HepG2 (cell line): ENCODE measurements around the gene ZNF764. TPM values are rescaled to one million over a fixed set of nuclear protein-coding genes. Genes with fewer than 3 reads are reported as not detected.
A peak's percentile ranks its signal among the peaks of the same experiment; 100 is the strongest.

Experiments used
- ADNP ChIP-seq: sonication (generic); formaldehyde crosslinking; IDR thresholded peaks from 2 replicates; pipeline ENCODE4 v1.4.0; 2020; ENCODE audit warnings: missing genetic modification reagents
- ELF3 ChIP-seq: IDR thresholded peaks from 2 replicates; pipeline ENCODE4 v1.6.1; 2016; ENCODE audit warnings: missing genetic modification reagents, missing compliant biosample characterization
- JUND ChIP-seq: sonication (generic); formaldehyde crosslinking; IDR thresholded peaks from 2 replicates; pipeline ENCODE4 v1.8.0; 2022; ENCODE audit warnings: mild to moderate bottlenecking, missing genetic modification reagents
- KLF13 ChIP-seq: sonication (generic); formaldehyde crosslinking; IDR thresholded peaks from 2 replicates; pipeline ENCODE4 v1.4.0; 2020; ENCODE audit warnings: mild to moderate bottlenecking, missing genetic modification reagents
- MAFG ChIP-seq: sonication (generic); formaldehyde crosslinking; IDR thresholded peaks from 2 replicates; pipeline ENCODE4 v1.5.1; 2020; ENCODE audit warnings: mild to moderate bottlenecking, missing genetic modification reagents
- NFYC ChIP-seq: IDR thresholded peaks from 2 replicates; pipeline ENCODE4 v1.6.1; 2016; ENCODE audit warnings: missing genetic modification reagents, missing compliant biosample characterization
- RFXANK ChIP-seq: IDR thresholded peaks from 2 replicates; pipeline ENCODE4 v1.6.1; 2016
- SMARCC2 ChIP-seq: fragments of 450-650 bp; IDR thresholded peaks from 2 replicates; pipeline ENCODE4 v1.6.1; 2017; ENCODE audit warnings: antibody characterized with exemption, mild to moderate bottlenecking
- TSC22D2 ChIP-seq: sonication (generic); formaldehyde crosslinking; IDR thresholded peaks from 2 replicates; pipeline ENCODE4 v1.5.1; 2020; ENCODE audit warnings: missing genetic modification reagents, mild to moderate bottlenecking, borderline replicate concordance
- ZMYM4 ChIP-seq: sonication (generic); formaldehyde crosslinking; IDR thresholded peaks from 2 replicates; pipeline ENCODE4 v1.8.1; 2023; ENCODE audit warnings: mild to moderate bottlenecking, missing genetic modification reagents
- ZNF24 ChIP-seq: fragments of 450-650 bp; IDR thresholded peaks from 2 replicates; pipeline ENCODE4 v1.6.1; 2017; ENCODE audit warnings: antibody characterized with exemption, mild to moderate bottlenecking
- ZNF546 ChIP-seq: sonication (generic); formaldehyde crosslinking; conservative IDR thresholded peaks from 2 replicates; pipeline ENCODE4 v1.8.1; 2023; ENCODE audit warnings: mild to moderate bottlenecking, missing genetic modification reagents
- polyA plus RNA-seq, 8 experiments: library from polyadenylated mRNA; depleted of rRNA in 3 of 8; stranded (reverse) in 7 of 8; unstranded in 1 of 8; fragments of >200 nt; fragmentation: Illumina TruSeq in 4 of 8; extraction: Trizol in 4 of 8; gene quantifications; 2 replicates each; pipeline versions ENCODE4 v1.2.1 to v1.2.3, GENCODE V29; 2011 to 2016; ENCODE audit warnings: low read depth in 4 of 8, missing spikeins in 1 of 8, mixed read lengths in 1 of 8; ENCODE audit not compliant: insufficient read depth in 1 of 8
- total RNA-seq, 5 experiments: library from RNA; depleted of rRNA; stranded (reverse); fragments of >200 nt; fragmentation: Illumina TruSeq; extraction: Trizol; gene quantifications; 2 replicates each; pipeline ENCODE4 v1.2.3, GENCODE V29; 2016; ENCODE audit warnings: low read depth in 1 of 5
- TF ChIP-seq, protein P1 (sequence below): sonication (generic); formaldehyde crosslinking; IDR thresholded peaks from 2 replicates; pipeline ENCODE4 v1.4.0; 2020; ENCODE audit warnings: missing genetic modification reagents, borderline replicate concordance
- TF ChIP-seq, protein P2 (sequence below): sonication (generic); formaldehyde crosslinking; IDR thresholded peaks from 2 replicates; pipeline ENCODE4 v1.8.1; 2023; ENCODE audit warnings: mild to moderate bottlenecking, moderate library complexity, missing genetic modification reagents
- TF ChIP-seq, protein P3 (sequence below): sonication (generic); formaldehyde crosslinking; IDR thresholded peaks from 2 replicates; pipeline ENCODE4 v1.4.0; 2020; ENCODE audit warnings: missing genetic modification reagents
- TF ChIP-seq, protein P4 (sequence below): sonication (generic); formaldehyde crosslinking; IDR thresholded peaks from 2 replicates; pipeline ENCODE4 v1.4.0; 2020; ENCODE audit warnings: missing genetic modification reagents

Gene ZNF764
- total and polyA plus RNA-seq, 2 of the 13 experiments (the other 11 are each of a cell fraction or from before 2014, with no cell fraction given), result 4.1 to 9.1 TPM

DNA sequence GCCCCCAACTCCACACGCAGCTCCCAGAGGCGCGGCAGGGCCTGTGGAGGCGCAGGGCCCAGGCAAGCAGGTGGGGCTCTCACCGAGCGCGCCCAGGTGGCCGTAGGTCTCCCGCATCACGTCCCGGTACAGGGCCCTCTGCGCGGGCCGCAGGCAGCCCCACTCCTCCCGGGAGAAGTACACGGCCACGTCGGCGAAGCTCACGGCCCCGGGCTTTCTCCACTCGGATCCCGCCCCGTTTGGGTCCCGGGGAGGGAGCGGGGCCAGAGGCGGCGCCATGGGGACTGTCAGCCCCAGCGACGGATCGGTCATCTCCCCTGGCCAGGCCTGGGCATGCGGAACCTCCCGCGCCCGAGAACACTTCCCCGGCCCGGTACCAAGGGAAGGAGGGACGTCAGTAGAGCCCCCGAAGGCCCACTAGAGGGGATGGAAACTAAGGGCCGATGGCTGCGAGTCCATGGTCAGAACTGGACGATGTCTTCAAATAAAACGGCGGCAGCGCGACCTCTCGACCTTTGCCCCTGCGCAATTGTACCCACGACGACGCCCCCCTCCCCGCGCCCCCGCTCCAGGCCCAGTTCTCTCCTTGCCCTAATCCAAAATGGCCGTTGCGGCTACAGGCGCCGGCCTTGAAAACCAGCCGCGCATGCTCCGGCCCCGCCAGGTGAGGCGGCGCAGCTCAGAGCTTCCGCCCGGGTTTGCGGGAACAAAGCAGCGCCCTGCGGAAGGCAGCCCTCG is 23.6 kb downstream of the ZNF764 start, which contains the start of gene ZNF747 (continued):
- TF ChIP-seq, protein P1, sequence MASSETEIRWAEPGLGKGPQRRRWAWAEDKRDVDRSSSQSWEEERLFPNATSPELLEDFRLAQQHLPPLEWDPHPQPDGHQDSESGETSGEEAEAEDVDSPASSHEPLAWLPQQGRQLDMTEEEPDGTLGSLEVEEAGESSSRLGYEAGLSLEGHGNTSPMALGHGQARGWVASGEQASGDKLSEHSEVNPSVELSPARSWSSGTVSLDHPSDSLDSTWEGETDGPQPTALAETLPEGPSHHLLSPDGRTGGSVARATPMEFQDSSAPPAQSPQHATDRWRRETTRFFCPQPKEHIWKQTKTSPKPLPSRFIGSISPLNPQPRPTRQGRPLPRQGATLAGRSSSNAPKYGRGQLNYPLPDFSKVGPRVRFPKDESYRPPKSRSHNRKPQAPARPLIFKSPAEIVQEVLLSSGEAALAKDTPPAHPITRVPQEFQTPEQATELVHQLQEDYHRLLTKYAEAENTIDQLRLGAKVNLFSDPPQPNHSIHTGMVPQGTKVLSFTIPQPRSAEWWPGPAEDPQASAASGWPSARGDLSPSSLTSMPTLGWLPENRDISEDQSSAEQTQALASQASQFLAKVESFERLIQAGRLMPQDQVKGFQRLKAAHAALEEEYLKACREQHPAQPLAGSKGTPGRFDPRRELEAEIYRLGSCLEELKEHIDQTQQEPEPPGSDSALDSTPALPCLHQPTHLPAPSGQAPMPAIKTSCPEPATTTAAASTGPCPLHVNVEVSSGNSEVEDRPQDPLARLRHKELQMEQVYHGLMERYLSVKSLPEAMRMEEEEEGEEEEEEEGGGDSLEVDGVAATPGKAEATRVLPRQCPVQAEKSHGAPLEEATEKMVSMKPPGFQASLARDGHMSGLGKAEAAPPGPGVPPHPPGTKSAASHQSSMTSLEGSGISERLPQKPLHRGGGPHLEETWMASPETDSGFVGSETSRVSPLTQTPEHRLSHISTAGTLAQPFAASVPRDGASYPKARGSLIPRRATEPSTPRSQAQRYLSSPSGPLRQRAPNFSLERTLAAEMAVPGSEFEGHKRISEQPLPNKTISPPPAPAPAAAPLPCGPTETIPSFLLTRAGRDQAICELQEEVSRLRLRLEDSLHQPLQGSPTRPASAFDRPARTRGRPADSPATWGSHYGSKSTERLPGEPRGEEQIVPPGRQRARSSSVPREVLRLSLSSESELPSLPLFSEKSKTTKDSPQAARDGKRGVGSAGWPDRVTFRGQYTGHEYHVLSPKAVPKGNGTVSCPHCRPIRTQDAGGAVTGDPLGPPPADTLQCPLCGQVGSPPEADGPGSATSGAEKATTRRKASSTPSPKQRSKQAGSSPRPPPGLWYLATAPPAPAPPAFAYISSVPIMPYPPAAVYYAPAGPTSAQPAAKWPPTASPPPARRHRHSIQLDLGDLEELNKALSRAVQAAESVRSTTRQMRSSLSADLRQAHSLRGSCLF (CRISPR knock-in tag), result no peak
- TF ChIP-seq, protein P2, sequence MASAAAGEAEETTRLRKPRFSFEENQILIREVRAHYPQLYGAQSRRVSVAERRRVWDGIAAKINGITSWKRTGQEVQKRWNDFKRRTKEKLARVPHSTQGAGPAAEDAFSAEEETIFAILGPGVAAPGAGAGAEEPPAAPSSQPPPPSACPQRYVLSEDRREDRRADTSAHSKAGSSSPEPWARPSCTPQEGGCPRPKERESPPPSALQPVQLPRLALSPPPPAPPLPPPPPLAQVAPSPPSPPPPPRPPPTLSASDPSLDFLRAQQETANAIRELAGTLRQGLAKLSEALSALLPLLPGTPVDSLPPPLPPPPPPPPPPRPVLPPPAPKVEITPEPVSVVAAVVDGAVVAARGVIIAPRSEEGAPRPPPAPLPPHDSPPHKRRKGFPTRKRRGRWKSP (CRISPR knock-in tag), result peak; percentile 81
- TF ChIP-seq KLF13 (CRISPR knock-in tag) (no peak), NFYC (peak; percentile 61; the same call in 1 of the 2 replicates), TSC22D2 (peak; percentile 92), SMARCC2 (no peak), RFXANK (CRISPR knock-in tag) (peak; percentile 30; the same call in 1 of the 2 replicates), ADNP (no peak), ELF3 (CRISPR knock-in tag) (peak; percentile 89), JUND (CRISPR knock-in tag) (peak; percentile 62), ZNF24 (no peak), ZMYM4 (CRISPR knock-in tag) (peak; percentile 78), ZNF546 (CRISPR knock-in tag) (peak; percentile 81; the same call in 1 of the 2 replicates), MAFG (CRISPR knock-in tag) (0 out of 2 replicates have a peak, but pooled peaks have one; percentile 61)
- TF ChIP-seq, protein P3, sequence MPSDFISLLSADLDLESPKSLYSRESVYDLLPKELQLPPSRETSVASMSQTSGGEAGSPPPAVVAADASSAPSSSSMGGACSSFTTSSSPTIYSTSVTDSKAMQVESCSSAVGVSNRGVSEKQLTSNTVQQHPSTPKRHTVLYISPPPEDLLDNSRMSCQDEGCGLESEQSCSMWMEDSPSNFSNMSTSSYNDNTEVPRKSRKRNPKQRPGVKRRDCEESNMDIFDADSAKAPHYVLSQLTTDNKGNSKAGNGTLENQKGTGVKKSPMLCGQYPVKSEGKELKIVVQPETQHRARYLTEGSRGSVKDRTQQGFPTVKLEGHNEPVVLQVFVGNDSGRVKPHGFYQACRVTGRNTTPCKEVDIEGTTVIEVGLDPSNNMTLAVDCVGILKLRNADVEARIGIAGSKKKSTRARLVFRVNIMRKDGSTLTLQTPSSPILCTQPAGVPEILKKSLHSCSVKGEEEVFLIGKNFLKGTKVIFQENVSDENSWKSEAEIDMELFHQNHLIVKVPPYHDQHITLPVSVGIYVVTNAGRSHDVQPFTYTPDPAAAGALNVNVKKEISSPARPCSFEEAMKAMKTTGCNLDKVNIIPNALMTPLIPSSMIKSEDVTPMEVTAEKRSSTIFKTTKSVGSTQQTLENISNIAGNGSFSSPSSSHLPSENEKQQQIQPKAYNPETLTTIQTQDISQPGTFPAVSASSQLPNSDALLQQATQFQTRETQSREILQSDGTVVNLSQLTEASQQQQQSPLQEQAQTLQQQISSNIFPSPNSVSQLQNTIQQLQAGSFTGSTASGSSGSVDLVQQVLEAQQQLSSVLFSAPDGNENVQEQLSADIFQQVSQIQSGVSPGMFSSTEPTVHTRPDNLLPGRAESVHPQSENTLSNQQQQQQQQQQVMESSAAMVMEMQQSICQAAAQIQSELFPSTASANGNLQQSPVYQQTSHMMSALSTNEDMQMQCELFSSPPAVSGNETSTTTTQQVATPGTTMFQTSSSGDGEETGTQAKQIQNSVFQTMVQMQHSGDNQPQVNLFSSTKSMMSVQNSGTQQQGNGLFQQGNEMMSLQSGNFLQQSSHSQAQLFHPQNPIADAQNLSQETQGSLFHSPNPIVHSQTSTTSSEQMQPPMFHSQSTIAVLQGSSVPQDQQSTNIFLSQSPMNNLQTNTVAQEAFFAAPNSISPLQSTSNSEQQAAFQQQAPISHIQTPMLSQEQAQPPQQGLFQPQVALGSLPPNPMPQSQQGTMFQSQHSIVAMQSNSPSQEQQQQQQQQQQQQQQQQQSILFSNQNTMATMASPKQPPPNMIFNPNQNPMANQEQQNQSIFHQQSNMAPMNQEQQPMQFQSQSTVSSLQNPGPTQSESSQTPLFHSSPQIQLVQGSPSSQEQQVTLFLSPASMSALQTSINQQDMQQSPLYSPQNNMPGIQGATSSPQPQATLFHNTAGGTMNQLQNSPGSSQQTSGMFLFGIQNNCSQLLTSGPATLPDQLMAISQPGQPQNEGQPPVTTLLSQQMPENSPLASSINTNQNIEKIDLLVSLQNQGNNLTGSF (CRISPR knock-in tag), result no peak; the same call in 1 of the 2 replicates
- TF ChIP-seq, protein P4, sequence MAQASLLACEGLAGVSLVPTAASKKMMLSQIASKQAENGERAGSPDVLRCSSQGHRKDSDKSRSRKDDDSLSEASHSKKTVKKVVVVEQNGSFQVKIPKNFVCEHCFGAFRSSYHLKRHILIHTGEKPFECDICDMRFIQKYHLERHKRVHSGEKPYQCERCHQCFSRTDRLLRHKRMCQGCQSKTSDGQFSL (CRISPR knock-in tag), result peak; percentile 59
